ENCODE measurements around the gene TMEM17.

TMEM17 gene

GRCh38 chr2:62465741-62466502 is 40.1 kb downstream of the TMEM17 start:
- DNase-seq = no peak
- in situ Hi-C loops (cut with HindIII; ENCODE audit: low pct_ligation_motif_present, low sequenced_read_pairs) = no loop called here
- no peaks in the 10 kb centered on the region for H3K36me3 ChIP-seq (replicated peaks)
- no peak overlapping the region for H3K27ac ChIP-seq
- no peak overlapping the region for H3K4me3 ChIP-seq (ENCODE audit: low read depth, low read length)
- no peak for TF ChIP-seq CTCF (IDR thresholded peaks at IDR 0.05; ENCODE audit: low read depth, low read length, missing control alignments)
- no peaks in the 10 kb centered on the region for H3K27me3 ChIP-seq (replicated peaks)

- H3K4me3 ChIP-seq (ENCODE audit: low read depth, low read length) = no peak overlapping the region
- H3K27ac ChIP-seq = no peak overlapping the region
- H3K27me3 ChIP-seq (replicated peaks) = no peaks in the 10 kb centered on the region
- TF ChIP-seq CTCF (IDR thresholded peaks at IDR 0.05; ENCODE audit: low read depth, low read length, missing control alignments) = no peak
- DNase-seq = no peak
- H3K36me3 ChIP-seq (replicated peaks) = no peaks in the 10 kb centered on the region
- in situ Hi-C loops (cut with HindIII; ENCODE audit: low pct_ligation_motif_present, low sequenced_read_pairs) = no loop called here
These were observed 40.8 kb downstream of the TMEM17 start for GRCh38 chr2:62465039-62465740.

- TF ChIP-seq CTCF (IDR thresholded peaks at IDR 0.05; ENCODE audit: low read depth, low read length, missing control alignments) = no peak
- H3K27me3 ChIP-seq (replicated peaks) = no peaks in the 10 kb centered on the region
- H3K36me3 ChIP-seq (replicated peaks) = no peaks in the 10 kb centered on the region
- no peak overlapping the region for H3K27ac ChIP-seq
- no peak overlapping the region for H3K4me3 ChIP-seq (ENCODE audit: low read depth, low read length)
- in situ Hi-C loops (cut with HindIII; ENCODE audit: low pct_ligation_motif_present, low sequenced_read_pairs) = no loop called here
- no peak for DNase-seq
These were observed 41.6 kb downstream of the TMEM17 start for GRCh38 chr2:62464221-62465007.

GRCh38 chr2:62462211-62462610 is 43.8 kb downstream of the TMEM17 start:
- Histone ChIP-seq H3K36me3 (replicated peaks) (no peaks in the 10 kb centered on the region), H3K27ac (no peak overlapping the region), H3K27me3 (replicated peaks) (no peaks in the 10 kb centered on the region), H3K4me3 (ENCODE audit: low read depth, low read length) (no peak overlapping the region)
- no peak for TF ChIP-seq CTCF (IDR thresholded peaks at IDR 0.05; ENCODE audit: low read depth, low read length, missing control alignments)
- in situ Hi-C loops (cut with HindIII; ENCODE audit: low pct_ligation_motif_present, low sequenced_read_pairs) = no loop called here
- DNase-seq = no peak

GRCh38 chr2:62461707-62462106 is 44.3 kb downstream of the TMEM17 start:
- no peaks in the 10 kb centered on the region for H3K36me3 ChIP-seq (replicated peaks)
- no peak overlapping the region for H3K4me3 ChIP-seq (ENCODE audit: low read depth, low read length)
- in situ Hi-C loops (cut with HindIII; ENCODE audit: low pct_ligation_motif_present, low sequenced_read_pairs) = no loop called here
- H3K27ac ChIP-seq = no peak overlapping the region
- no peak for DNase-seq
- H3K27me3 ChIP-seq (replicated peaks) = no peaks in the 10 kb centered on the region
- no peak for TF ChIP-seq CTCF (IDR thresholded peaks at IDR 0.05; ENCODE audit: low read depth, low read length, missing control alignments)

Data from brain microvascular endothelial cell (primary cell).